Pancreas (tissue), 10 donors: ENCODE measurements around the gene MAFF. TPM values are rescaled to one million over a fixed set of nuclear protein-coding genes. Genes with fewer than 3 reads are reported as not detected.
A peak's percentile ranks its signal among the peaks of the same experiment; 100 is the strongest.

Experiments
- ATAC-seq, 4 donors: fragments of 200-7000 bp; cut with Tn5 transposase; one replicate each; pipeline versions ENCODE4 v1.8.0 to v1.9.1; 2020; ENCODE audit warnings: mild to moderate bottlenecking in 4 of 4, moderate library complexity in 4 of 4
- DNase-seq, 6 donors: peaks; one replicate each; pipeline ENCODE4 v3.0.0-alpha.2; 2020
- FAIRE-seq: peaks from 2 replicates; lab custom pipeline; 2012; peaks lifted over from hg19 to GRCh38; lab: Jason Lieb, UNC
- H3K27ac ChIP-seq, 4 donors: fragments of 200-600 bp; sonication (generic); 1 replicate in 3 of 4; 2 replicates in 1 of 4; pipeline versions ENCODE4 v1.5.0 to v1.8.0; 2020
- H3K27me3 ChIP-seq, 4 donors: fragments of 200-600 bp; one replicate each; pipeline ENCODE4 v1.8.0; 2021
- H3K36me3 ChIP-seq, 3 donors: fragments of 200-600 bp; sonication (generic) in 1 of 3; one replicate each; pipeline versions ENCODE4 v1.5.0 to v1.8.0; 2020 to 2021
- H3K4me1 ChIP-seq, 3 donors: fragments of 200-600 bp; one replicate each; pipeline ENCODE4 v1.8.0; 2021
- H3K4me3 ChIP-seq, 4 donors: fragments of 200-600 bp; sonication (generic) in 2 of 4; one replicate each; pipeline versions ENCODE4 v1.5.0 to v1.8.0; 2020 to 2021
- H3K9me3 ChIP-seq, 4 donors: fragments of 200-600 bp; one replicate each; pipeline ENCODE4 v1.8.0; 2021
- CTCF ChIP-seq, 4 donors: fragments of 200-600 bp; sonication (generic) in 3 of 4; IDR thresholded peaks; one replicate each; pipeline versions ENCODE4 v1.5.0 to v1.8.0; 2021; ENCODE audit warnings: antibody characterized with exemption in 4 of 4
- WGBS, 2 donors: extraction: QIAGEN DNeasy Blood & Tissue Kit; methylation state at CpG; one replicate each; pipeline ENCODE4 v1.1.7; 2013; 5-methylcytosine and 5-hydroxymethylcytosine counted together
- intact Hi-C, 3 donors: fragments of 100-400 bp; cut with DNase I; formaldehyde crosslinking; loops; one replicate each; pipeline versions ENCODE4 v1.11.1 to v1.14.2; 2022
- polyA plus RNA-seq, 2 donors: library from polyadenylated mRNA; stranded (reverse); fragments of 200-250 nt; gene quantifications; one replicate each; pipeline ENCODE4 v1.2.3, GENCODE V29; 2013
- total RNA-seq, 6 donors: library from RNA; stranded (reverse); fragmentation: NEBNext Ultra II Directional in 4 of 6; extraction: Animal tissue kit (Norgen Biotek cat#: 25700) in 4 of 6; gene quantifications; one replicate each; pipeline versions ENCODE4 v1.2.1 to v1.2.4, GENCODE V29; 2021 to 2023
- donor health status: healthy with polysubstance abuse.
- donor health status: DM: no; HTN: no; CAD: no; lungs with moderate emphysema.
- donor health status: DM: no; HTN: no; CAD: no.
- donor health status: control.
- donor health status: control.
- donor health status: Bipolar disorder and iron deficiency.
- donor health status: DM: yes; HTN: yes; CAD: no.
- donor health status: DM: no; HTN: no; CAD: no.
- donor health status: DM: no; HTN: no; CAD: no.
- donor health status: DM: yes; HTN: yes; CAD: no.

MAFF gene
- total and polyA plus RNA-seq, 8 donors, result 3.4 to 16.7 (median 7.7) TPM

- FAIRE-seq, result no peak
- no peaks in the 10 kb centered on the region for H3K9me3 ChIP-seq
- H3K36me3 ChIP-seq, result no peaks in the 10 kb centered on the region
- peak; percentile 66 to 89 (median 78) for DNase-seq
- peaks cover 0 to 4% (median 0%) of the 10 kb centered on the region in 3 donors for H3K4me1 ChIP-seq
- peak overlapping the region; percentile 38 to 76 (median 64) for H3K27ac ChIP-seq
- WGBS, 2 donors, result 29 to 40% methylated on average over 16 of the region's 16 CpGs
- intact Hi-C loops, result no loop called here
- no peaks in the 10 kb centered on the region for H3K27me3 ChIP-seq
- ATAC-seq, result peak; percentile 80 to 95 (median 90)
- no peak for TF ChIP-seq CTCF (IDR thresholded peaks at IDR 0.05)
- no peak overlapping the region for H3K4me3 ChIP-seq
These were observed 28.8 kb upstream of the MAFF start for GRCh38 chr22:38172832-38173640.

GRCh38 chr22:38173641-38173906, 28.2 kb upstream of the MAFF start:
- no peaks in the 10 kb centered on the region for H3K27me3 ChIP-seq
- WGBS, 2 donors, result 93 to 96% methylated on average over 4 of the region's 4 CpGs
- no peak for ATAC-seq
- DNase-seq, result peak in 1 of 6 donors; percentile 9
- intact Hi-C loops, result no loop called here
- TF ChIP-seq CTCF (IDR thresholded peaks at IDR 0.05), result no peak
- H3K9me3 ChIP-seq, result no peaks in the 10 kb centered on the region
- peak overlapping the region in 3 of 4 donors; percentile 56 to 76 (median 72) for H3K27ac ChIP-seq
- no peak for FAIRE-seq
- H3K4me1 ChIP-seq, result peaks cover 0 to 10% (median 0%) of the 10 kb centered on the region in 3 donors
- H3K4me3 ChIP-seq, result no peak overlapping the region
- no peaks in the 10 kb centered on the region for H3K36me3 ChIP-seq

- H3K4me3 ChIP-seq, result no peak overlapping the region
- no peaks in the 10 kb centered on the region for H3K27me3 ChIP-seq
- DNase-seq (peak in 1 of 6 donors; percentile 40), FAIRE-seq (no peak), ATAC-seq (no peak)
- intact Hi-C loops, result no loop called here
- H3K36me3 ChIP-seq, result no peaks in the 10 kb centered on the region
- no peak for TF ChIP-seq CTCF (IDR thresholded peaks at IDR 0.05)
- no peak overlapping the region for H3K27ac ChIP-seq
- WGBS, 2 donors, result 87 to 92% methylated on average over 14 of the region's 14 CpGs
- peaks cover 0 to 10% (median 0%) of the 10 kb centered on the region in 3 donors for H3K4me1 ChIP-seq
- H3K9me3 ChIP-seq, result no peaks in the 10 kb centered on the region
These were observed 27.2 kb upstream of the MAFF start for GRCh38 chr22:38174626-38175025.

- intact Hi-C loops, result no loop called here
- DNase-seq (peak in 1 of 6 donors; percentile 45), ATAC-seq (no peak), FAIRE-seq (no peak)
- no peaks in the 10 kb centered on the region for H3K36me3 ChIP-seq
- peak overlapping the region in 2 of 4 donors; percentile 4 to 62 for H3K27ac ChIP-seq
- H3K9me3 ChIP-seq, result no peaks in the 10 kb centered on the region
- no peaks in the 10 kb centered on the region for H3K27me3 ChIP-seq
- WGBS, 2 donors, result 91 to 92% methylated on average over 17 of the region's 17 CpGs
- peaks cover 0 to 14% (median 0%) of the 10 kb centered on the region in 3 donors for H3K4me1 ChIP-seq
- no peak for TF ChIP-seq CTCF (IDR thresholded peaks at IDR 0.05)
- no peak overlapping the region for H3K4me3 ChIP-seq
These were observed 26.3 kb upstream of the MAFF start for GRCh38 chr22:38175206-38176118.
